GM19025 (cell line): ENCODE results near the gene ARAP3.
"Not testable (repeated sequence)": the region's sequence is repeated elsewhere in the genome, so short reads cannot be mapped to it uniquely, and the experiment has no call there.

Source experiments
- ATAC-seq: cut with Tn5 transposase; IDR thresholded peaks from one replicate; pipeline ENCODE4 v1.9.1; 2021; ENCODE audit warnings: mild to moderate bottlenecking, low read depth, moderate library complexity; ENCODE audit not compliant: unreplicated experiment

Gene ARAP3

DNA sequence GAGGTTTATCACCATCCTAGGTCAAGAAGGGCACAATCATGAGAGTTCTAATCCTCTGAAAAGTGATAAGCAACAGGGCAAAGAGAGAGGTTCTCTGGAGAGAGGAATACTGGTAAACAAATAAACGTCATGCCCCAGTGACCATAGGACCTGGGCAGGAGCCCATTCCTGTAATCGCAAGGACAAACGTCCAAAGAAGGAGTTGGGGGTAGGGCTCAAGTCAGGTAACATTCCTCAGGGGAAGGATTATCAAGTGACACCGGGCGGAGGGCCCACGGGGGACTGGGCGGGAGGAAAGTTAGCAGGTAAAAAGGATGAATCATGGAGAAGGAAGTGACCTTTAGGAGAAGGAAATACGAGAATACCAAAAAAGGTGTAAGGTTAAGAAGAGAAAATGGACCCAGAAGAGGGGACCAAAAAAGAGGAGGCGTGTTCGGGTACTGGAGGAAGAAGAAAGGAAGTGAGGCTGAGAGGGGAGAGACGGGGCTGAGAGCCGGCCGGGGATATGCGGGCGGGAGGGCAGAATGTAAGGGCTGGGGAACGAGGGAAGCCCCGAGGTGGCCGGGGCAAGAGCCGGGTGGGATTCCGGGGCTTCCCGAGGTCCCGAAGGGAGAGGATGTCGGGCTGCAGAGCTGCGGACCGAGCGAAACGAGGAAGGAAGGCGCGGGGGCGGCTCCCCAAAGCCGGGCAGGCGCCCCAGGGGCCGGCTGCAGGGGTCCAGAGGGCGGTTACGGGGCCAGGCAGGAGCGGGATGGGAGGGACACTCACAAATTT lies 63.8 kb downstream of the ARAP3 start:
- ATAC-seq, result peak; percentile 19

DNA sequence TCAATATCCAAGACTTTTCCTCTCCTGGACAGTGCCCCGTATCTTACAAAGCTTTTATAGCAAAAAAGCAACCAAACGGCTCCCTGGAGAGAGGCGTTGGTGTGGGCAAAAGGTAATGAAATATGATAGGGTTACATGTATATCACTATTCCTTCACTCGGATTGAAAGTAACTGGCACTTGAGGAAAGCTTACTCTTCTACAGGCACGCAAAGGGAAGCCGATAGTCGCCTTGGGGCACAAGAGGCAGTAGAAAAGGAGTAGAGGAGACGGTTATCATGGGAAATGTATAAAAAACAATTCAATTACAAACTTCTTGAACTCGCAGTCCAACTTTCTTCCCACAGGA lies 64.4 kb downstream of the ARAP3 start:
- ATAC-seq, result no peak

DNA sequence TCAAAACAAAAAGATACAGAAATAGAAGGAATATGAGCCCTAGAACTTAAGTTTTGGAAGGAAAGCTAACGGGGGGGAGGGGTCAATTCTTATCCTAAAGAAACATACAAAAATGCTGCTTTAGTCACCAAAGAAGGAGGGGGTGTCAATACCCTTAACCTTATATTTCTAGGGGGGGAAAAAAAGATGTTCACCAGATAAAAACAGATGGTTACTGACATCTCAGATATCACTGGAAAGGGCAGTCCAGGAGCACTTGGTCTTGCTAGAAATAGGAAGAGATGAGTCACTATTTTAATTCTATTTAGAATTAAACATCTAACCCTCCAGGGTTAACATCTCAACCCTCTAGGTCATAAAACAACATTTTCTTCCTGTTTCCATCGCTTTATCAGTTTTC lies 64.9 kb downstream of the ARAP3 start:
- ATAC-seq, result no peak

DNA sequence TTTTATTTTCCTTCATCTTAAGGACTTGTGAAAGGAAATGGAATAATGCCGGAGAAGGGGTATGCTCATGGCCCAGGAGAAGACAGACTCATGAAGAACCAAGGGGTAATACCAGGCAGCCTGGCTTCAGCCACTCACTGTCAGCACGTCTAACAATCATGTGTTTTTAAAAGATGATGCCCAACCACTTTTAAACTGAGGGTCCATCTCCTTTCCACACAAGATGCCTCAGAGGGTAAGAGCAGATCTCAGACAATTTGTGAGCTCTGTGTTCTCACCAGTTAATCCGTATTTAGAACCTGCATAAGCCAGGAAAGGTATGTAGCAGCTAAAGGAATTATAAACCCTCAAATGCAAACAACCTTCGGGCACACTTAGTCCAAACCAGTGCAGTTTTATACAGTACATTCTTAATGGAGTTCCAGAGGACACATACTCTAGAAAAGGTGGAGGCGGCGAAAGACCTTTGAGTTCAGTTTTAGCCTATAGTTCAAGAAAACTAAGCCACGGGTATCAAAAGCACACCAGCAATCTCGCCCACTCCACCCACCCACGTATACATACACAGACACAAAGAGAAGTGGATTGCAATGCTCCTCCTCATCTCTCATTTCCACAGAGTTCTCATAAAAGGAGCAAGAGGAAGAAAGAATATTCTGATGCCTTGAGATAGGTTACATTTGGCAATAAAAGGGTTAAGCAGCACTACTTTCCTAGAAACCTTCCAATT lies 65.9 kb downstream of the ARAP3 start:
- no peak for ATAC-seq

DNA sequence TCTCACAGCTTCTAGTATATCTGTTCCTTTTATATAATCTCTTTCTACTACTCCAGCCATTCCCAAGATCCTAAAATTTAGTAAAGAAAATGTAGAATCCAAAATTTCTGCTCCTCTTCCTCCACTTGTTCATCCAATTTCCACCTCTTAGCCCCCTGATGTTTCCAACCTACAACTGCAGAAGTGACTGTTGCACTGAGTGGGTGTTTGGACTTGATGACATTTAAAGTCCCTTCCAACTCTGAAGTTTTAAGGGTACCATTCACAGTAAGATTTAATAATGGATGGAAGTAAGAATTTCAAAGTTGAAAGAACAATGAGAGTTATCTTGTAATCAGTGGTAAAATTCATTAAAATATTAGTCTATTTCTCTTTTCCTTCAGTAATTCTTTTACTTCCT lies 68.7 kb downstream of the ARAP3 start:
- ATAC-seq, result no peak

DNA sequence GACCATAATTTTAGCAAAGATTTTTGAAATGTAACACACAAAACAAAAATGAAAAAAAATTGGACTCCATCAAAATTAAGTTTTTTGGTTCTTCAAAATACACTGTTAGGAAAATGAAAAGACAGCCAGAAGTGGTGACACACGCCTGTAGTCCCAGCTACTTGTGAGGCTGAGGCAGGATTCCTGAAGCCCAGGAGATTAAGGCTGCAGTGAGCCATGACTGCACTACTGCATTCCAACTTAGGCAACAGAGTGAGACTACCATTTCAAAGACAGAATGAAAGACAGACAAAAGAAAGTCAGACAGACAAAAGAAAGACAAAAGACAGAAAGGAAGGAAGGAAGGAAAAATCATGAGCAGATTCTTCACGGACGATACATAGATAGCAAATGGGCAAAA lies 70.7 kb downstream of the ARAP3 start:
- ATAC-seq, result no peak

DNA sequence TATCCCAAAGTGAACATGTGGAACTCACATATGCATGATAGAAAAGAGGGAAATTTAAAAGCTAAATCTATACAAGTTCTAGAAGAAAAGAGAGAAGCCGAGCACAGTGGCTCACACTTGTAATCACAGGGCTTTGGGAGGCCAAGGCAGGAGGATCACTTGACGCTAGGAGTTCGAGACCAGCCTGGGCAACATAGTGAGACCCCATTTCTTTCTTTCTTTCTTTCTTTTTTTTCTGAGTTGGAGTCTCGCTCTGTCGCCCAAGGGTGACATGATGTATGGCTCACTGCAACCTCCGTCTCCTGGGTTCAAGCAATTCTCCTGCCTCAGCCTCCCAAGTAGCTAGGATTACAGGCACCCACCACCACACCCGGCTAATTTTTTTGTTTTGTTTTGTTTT lies 72.1 kb downstream of the ARAP3 start:
- ATAC-seq, result not testable (repeated sequence)

DNA sequence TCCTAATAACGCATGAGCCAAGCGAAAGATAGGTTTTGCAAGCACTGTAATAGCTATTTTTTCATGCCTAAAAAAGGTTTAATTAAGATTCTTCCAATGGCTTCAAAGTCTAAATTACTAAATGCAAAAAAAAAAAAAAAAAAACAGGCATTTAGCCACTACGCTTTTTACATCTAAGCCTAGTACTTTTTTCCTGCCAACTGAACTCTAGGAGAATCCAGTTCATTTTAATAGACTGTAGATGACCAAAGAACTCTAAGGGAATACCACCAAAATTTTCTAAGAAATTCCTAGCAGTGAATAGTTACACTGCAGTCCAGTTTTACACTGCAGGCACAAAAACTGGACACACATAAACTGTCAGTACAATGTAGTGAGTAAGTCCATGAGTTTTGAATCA lies 73.0 kb downstream of the ARAP3 start:
- no peak for ATAC-seq

DNA sequence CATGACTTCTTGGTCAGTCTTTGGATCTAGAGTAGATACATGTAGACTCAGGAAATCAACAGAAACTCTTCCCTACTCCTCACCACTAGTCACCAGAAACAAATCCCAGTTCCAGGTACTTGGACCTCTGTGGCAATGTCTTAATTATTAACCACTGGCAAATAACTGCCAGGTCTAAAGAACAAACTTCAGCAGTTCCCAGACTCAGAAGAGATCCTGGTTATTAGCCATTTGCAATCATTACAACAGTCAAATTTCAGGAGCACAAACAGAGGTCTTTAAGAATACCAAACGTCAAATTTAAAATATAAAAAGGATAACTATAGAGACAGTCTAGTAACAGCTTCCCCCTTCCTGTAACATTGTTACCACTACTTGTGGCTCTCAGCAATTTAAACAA lies 73.5 kb downstream of the ARAP3 start:
- no peak for ATAC-seq

DNA sequence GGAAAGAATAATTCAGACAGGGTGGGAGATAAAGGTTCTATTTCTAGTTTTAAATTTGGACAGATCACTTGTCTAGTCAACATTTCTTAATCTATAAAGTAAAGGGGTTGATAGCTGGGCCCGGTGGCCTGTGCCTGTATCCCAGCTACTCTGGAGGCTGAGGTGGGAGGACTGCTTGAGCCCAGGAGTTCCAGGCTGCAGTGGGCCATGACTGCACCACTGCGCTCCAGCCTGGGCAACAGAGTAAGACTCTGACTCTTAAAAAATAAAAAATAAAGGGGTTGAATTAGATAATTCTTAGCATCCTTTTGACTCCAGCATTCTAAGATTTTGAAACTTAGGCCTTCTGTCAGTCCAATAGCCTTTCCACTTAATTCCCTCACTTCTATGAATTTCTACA lies 74.0 kb downstream of the ARAP3 start:
- no peak for ATAC-seq

DNA sequence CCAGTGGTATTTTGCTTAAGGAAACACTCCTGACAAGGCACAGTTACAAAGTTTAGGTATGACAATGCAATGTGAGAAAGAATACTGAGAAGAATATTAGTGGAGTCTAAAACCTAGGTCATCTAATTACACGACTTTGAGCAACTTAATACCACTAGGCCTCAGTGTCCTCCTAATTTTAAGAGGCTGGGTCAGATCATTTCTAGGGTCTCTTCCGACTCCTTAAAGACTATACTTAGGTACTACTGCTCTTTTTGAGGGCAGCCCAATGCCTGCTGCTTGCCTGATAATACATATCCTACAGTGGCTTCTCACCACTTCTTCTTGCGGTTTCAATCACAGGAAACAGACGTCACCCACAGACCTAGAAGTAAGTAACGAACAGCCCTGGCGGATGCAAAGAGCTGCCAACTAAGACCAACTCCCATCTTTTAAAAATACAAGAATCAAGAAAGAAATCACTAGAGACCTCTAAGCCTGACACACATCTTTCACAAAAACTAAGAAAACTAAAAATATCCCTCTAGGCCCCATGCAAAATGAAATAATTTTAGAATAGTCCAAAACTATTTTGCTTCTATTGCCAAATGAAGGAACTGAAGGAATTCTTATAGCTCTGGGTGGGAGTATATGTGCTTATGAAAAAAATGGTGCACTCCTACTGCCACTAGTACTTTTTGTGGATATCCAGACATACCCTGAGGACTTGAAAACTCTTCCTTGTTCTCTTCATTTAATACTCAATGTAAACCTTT lies 76.3 kb downstream of the ARAP3 start:
- peak; percentile 97 for ATAC-seq

DNA sequence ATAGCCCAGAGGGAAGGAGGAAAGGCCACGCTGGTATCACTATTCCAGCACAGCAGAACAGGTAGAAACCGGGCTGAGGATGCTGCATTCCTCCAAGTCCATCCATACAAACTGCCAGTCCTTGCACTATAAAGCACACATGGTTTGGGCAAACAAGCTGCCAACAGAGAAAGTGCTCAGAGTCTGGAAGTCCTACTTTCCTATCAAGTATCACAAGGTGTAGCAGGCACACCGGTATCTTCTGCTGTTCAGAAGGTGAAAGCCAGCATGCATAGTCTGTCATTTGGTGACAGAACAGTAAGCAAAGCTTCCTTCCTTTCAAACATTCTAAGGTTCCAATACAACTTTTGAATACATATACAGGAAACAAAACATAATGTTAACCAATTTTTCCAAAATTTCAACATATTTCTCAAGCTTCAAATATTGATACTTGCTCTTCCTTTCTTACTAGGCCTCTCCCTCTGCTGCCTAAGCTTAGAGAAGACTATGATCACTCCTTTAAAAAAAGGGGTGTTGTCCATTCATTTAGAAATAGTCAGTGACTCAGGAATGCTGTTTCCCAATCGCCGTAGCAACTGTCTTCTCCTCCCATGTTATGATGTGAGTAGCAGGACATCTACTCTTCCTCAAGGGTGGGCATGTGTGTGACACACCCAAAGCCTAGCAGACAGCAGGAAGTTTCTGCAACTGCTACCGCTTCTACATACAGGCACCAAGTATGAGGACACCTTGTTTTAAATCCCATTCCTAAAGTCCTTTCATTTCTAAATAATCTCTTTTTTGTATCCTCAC lies 77.9 kb downstream of the ARAP3 start:
- ATAC-seq, result no peak
